ENCODE results near the gene TEKT2.

The TEKT2 gene, protein sequence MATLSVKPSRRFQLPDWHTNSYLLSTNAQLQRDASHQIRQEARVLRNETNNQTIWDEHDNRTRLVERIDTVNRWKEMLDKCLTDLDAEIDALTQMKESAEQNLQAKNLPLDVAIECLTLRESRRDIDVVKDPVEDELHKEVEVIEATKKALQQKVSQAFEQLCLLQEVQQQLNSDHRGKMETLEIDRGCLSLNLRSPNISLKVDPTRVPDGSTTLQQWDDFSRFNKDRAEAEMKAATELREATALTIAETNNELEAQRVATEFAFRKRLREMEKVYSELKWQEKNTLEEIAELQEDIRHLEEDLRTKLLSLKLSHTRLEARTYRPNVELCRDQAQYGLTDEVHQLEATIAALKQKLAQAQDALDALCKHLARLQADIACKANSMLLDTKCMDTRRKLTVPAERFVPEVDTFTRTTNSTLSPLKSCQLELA

DNA sequence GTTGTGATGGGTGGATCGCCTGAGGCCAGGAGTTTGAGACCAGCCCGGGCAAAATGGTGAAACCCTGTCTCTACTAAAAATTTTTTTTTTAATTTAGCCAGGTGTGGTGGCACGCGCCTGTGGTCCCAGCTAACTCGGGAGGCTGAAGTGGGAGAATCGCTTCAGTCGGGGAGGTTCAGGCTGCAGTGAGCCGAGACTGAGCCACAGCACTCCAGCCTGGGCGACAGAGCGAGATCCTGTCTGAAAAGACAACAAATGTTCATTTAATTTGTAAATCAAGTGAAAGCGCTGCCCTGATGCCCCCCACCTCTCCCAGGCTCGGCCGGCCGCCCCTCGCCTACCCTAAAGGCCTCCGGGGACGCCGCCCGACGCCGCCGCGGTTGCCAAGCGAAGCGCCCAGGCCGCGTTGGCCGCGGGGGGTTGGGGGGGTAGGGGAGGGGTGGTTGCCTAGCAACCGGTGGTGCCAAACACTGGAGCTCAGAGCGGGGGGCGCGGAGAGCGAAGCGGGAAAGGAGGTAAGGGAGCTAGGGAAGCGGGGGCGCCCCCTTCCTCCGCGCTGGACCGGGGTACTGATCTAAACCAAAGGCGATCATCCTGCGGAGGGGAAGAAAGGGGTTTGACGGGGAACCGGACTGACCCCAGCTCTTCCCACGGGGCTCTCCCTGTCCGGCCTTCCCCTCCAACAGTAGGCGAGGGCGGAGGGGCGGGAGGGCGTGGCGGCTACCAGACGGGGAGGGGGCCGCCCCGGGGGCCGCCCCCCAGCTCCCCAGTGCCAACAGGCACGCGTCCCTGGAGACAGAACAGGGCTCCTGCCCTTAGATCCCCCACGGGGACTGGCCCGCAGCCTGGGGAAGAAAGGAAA is at the start of gene TEKT2:
TEKT2 (plus strand) TSS at position 460 of the 862 bp plus-strand sequence. CDS start 828 bp downstream, outside the sequence.
- no peak for DNase-seq (ENCODE audit: low read depth in 2 of 2)

DNA sequence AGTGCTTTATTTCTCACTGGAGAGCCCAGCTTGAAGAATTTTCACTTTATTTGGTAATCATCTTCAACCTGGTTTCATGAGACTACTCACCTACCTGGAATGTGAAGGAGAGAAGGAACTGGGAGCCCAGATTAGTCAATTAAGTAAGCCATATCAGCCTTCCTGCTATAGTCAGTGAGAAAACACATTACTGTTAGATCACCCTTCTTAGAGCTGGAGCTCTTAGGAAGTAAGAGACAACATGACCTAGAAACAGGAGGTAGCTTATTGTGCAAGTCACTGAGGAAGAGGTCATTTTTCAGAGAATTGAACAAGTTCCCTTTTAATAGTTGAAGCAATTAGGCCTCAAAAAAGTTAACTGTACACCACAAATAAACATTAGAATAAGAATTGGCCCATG is 49.2 kb upstream of the TEKT2 start:
- DNase-seq (ENCODE audit: low read depth in 2 of 2), result no peak

DNA sequence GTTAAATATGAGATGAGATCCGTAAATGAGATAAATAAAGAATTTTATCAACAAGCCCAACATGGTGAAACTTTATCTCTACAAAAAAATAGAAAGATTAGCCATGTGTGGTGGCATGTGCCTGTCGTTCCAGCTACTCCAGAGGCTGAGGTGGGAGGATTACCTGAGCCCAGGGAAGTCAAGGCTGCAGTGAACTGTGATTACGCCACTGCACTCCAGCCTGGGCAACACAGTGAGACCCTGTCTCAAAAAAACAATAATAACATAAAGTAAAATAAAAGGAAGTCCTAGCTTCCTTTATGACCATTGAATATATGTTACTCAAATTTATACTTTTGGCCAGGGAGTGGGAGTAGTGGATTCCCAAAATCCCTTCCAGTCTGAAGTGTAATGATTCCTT is 48.7 kb upstream of the TEKT2 start:
- DNase-seq (ENCODE audit: low read depth in 2 of 2), result no peak

DNA sequence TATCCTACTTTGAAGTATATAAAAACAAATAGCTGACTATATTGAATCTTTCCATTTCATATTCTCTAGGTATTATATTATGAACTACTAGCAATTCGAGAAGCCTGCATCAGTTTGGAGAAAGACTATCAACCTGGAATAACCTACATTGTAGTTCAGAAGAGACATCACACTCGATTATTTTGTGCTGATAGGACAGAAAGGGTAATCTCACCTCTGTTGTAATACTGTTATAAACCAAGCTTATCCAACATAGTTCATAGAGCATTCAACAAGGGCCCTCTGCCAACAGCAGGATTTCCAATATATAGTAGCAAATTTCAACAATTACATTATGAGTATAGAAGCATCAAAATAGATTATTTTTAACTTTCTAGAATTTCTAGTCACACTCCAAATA is 43.7 kb upstream of the TEKT2 start:
- no peak for DNase-seq (ENCODE audit: low read depth in 2 of 2)

DNA sequence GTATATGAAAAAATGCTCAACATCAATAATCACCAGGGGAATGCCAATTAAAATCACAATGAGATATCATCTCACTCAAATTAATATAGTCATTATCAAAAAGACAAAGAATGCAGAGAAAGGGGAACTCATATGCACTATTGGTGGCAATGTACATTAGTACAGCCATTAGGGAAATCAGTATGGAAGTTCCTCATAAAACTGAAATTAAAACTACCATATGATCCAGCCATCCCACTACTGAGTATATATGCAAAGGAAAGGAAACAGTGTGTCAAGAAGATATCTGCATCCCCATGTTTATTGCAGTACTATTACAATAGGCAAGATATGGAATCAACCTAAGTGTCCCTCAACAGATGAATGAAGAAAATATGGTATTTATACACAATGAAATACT is 32.1 kb upstream of the TEKT2 start:
- no peak for DNase-seq (ENCODE audit: low read depth in 2 of 2)

DNA sequence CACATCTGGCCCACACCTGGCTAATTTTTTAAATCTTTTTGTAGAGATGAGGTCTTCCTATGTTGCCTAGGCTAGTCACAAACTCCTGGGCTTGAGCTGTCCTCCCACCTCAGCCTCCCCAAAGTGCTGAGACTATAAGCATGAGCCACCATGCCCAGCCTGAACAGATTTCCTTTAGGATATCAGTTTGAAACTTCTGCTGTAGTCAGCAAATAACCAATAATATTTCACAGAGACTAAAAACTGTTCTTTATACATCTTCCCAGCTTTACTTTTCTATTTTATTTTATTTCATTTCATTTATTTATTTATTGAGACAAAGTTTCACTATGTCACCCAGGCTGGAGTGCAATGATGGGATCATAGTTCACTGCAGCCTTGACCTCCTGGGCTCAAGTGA is 29.9 kb upstream of the TEKT2 start:
- no peak for DNase-seq (ENCODE audit: low read depth in 2 of 2)

DNA sequence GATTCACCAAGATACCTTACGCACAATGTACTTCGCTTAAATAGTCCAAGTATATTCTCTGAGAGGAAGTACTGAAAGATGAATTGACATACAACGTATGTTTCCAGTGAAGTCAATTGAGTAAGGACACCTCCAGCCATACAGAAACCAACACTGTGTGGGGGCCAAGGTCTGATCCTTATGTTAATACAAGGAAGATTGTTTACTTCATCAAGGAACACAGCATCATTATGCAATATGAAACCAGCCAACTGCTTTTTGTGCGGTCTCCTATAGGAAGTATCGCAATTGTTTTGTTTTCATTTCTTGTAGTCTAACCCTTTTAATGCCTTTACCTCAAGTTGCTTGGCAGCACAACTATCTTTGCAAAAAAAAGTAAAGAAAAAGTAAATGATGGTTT is 28.2 kb upstream of the TEKT2 start:
- no peak for DNase-seq (ENCODE audit: low read depth in 2 of 2)

DNA sequence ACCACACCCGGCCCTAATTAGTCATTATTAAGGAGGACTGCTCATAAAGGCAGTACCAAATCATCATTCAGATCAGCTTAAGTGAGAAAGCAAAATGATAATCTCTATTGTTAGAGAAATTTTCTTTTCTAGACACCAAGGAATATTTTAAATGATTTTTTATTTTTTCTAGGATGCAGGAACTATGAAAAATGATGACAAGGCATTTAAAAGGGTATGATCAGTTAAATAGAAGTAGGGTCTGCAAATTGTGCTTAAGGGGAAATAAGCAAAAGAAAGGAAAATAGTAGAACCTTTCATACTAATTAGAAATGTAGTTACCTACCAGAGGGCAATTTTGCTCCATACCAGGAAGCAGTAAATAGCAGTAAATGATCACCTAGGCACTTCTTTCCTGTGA is 21.6 kb upstream of the TEKT2 start:
- DNase-seq (ENCODE audit: low read depth in 2 of 2), result no peak

DNA sequence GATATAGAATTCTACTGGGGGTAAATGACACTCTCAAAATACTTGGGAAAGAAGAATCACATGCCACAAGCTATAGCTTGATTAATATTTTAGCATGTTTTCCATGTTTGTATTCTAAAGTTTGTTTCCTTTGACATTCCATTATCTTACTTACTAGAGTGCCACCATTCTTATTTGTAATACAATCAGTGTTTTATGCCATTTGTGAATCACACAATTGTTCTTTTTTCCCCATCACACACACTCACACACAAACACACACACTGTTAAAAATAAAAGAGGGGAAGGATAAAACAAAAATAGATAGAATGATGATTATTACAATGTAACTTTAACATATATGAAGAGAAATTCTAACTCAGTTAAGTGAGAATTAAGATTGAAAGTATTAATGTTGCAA is 16.0 kb upstream of the TEKT2 start:
- no peak for DNase-seq (ENCODE audit: low read depth in 2 of 2)

DNA sequence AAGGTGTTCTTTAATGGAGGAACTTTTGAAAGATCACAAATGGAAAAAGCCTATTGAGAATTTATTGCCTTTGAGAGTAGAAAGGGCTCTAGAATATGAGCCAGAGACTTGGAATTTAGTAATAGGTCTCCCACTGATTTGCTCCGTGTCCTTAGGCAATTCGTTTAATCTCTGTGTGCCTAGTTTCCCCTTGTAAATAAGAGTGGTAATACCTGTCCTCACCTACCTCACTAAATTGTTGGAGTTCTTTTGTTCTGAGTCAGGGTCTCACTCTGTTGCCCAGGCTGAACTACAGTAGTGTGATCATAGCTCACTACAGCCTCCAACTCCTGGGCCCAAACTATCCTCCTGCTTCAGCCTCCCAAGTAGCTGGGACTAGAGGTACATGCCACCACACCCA is 15.0 kb upstream of the TEKT2 start:
- no peak for DNase-seq (ENCODE audit: low read depth in 2 of 2)

DNA sequence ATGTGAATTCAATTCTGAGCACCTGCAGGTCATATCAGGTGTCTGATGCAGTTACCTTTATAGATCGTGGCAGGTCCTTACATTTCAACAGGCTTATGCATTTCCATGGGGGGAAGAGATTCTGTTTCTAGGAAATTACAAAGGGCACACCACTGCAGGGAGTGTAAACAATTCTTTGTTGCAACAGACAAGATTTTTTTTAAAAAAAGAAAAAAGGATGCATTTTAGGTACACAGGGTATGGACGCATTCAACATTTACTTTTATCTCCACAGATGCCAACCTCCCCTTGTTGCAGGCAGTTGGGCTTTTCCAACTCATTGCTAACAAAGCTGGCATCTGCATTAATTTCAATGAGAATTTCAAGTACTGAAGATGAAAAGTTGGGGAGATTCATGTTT is 13.5 kb upstream of the TEKT2 start:
- DNase-seq (ENCODE audit: low read depth in 2 of 2), result no peak

DNA sequence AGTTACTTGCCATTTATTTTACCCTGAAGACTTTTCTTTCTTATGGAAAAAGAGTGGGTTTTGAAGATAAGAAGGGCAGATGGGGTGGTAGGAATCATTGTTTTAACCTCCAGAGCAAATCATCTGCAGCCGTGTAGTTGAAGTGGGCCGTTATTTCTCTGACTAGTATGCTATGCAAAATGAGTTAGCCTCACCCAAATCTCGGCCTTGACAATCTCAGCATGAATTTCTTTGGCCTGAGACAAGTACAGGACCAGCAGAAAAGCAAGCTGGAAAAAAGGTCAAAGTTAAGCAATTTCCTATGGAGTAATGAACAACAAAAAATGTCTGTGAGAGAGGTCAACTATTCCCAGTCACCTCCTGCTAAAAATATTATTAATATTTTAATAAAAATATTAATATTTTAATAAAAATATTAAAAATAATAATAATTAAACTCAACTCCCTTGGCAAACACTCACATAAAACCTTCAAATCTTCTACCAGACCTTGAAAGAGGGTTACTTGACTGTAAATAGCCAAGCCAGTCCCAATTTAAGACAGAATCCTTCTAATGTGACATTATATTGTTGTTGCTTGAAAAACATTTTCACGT is 6.8 kb upstream of the TEKT2 start:
- no peak for DNase-seq (ENCODE audit: low read depth in 2 of 2)

DNA sequence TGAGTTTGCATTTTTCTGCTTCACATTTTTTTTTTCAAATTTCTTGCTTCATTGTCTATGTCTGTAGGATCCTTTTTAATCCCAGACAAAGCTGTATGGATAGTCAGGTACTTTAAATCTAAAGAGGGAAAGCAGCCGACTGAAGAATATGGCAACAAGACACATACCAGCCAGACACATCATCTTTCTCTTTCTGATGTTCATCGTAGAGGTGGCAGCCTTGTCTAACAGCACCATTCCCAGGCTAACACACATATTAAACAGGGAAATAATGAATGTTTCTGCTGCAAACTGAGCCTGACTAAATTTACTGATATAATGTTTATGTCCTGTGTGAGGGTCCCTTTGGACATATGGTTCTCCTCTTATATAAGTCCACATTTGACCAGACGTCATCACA is 3.7 kb upstream of the TEKT2 start:
- DNase-seq (ENCODE audit: low read depth in 2 of 2), result no peak

DNA sequence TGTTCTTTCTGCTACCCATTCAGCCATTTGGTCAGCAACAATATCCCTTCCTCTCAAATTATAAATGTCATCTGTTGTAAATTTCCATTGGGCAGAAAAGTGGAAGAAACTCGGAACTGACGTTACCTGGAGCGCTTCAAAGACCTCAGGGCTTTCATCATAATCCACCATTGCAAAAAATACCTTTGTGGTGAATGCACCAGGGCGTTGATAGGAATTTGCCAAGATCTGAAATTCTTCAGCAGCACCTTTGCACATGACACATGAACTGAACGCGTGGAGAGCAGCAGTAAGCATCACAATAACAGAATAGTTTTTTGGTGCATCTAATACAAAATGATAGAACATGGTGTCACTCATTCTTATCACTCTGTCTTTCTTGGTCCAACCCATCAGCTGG is 3.1 kb upstream of the TEKT2 start:
- no peak for DNase-seq (ENCODE audit: low read depth in 2 of 2)

DNA sequence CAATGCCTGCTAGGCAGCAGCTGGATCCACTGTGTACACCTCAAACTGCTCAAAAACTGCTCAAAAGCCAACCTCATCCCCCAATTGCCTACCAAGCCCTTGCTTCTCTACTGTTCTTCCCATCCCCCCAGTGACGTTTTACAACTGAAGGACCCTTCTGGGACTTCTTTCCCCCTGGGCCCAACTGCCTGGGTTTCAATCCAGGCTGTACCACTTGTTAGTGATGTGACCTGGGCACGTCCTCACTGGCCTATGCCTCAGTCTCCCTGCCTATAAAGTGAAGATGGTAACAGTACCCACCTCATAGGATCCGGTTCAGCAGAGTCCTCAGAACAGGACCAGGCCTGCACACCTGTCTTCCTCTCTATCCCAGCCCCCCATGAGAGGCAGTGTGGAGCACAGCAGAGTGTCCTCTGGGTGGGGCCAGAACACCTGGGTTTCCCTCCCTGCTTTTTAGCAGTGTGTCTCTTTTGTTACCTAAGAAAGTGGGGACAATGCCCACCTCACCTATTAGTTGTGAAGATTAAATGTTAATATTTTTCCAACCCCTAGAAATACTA is 1.9 kb upstream of the TEKT2 start:
- DNase-seq (ENCODE audit: low read depth in 2 of 2), result no peak

DNA sequence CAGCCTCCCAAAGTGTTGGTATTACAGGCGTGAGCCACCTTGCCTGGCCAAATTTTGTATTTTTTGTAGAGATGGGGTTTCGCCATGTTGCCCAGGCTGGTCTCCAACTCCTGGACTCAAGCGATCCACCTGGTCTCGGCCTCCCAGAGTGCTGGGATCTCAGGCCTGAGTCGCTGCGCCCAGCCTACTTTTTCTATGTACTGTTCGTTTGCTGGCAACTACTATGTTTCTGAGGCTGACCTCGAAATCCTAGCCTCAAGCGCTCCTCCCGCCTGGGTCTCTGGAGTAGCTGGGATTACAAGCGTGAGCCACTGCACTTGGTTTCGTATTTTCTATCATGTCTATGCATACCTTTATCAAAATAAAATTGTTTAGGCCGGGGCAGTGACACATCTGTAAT is 675 bp upstream of the TEKT2 start:
- no peak for DNase-seq (ENCODE audit: low read depth in 2 of 2)

DNA sequence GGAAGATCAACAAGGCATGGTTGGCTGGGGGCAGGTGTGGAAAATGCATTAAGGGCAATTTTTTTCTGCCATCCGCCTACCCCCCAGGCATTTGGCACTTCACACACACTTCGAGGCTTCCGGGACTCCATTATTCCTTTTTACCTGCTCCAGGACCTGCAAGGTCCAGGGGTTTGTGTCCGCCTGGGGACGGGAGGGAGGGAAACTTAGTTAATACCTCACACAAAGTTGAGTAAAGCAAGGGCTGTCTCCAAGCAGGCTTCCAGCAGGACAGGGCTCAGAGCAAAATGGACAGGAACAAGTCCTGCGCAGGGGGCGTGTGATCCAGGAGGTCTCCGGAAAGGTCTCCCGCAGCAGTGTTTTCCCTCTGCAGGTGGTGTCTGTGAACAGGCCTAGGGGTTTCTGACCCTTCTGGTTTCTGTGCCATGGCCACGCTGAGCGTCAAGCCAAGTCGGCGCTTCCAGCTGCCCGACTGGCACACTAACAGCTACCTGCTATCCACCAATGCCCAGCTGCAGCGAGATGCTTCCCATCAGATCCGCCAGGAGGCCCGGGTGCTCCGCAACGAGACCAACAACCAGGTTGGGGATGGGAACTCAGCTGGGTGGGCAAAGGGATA is 712 bp downstream of the TEKT2 start:
- no peak for DNase-seq (ENCODE audit: low read depth in 2 of 2)

DNA sequence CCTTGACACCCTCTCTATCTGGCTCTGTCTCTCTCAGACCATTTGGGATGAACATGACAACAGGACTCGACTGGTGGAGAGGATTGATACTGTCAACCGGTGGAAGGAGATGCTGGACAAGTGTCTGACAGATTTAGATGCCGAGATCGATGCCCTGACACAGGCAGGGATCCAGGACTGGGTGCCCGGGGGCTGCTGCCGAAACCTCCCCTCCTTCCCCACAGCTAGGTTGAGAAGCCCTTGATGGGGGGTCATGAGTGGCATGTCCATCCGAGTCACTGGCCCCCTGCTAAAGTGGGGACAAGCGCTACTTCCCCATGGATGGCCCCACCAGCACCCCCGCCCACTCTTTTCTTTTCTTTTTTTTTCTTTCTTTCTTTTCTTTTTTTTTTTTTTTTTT is 1.2 kb downstream of the TEKT2 start:
- no peak for DNase-seq (ENCODE audit: low read depth in 2 of 2)

DNA sequence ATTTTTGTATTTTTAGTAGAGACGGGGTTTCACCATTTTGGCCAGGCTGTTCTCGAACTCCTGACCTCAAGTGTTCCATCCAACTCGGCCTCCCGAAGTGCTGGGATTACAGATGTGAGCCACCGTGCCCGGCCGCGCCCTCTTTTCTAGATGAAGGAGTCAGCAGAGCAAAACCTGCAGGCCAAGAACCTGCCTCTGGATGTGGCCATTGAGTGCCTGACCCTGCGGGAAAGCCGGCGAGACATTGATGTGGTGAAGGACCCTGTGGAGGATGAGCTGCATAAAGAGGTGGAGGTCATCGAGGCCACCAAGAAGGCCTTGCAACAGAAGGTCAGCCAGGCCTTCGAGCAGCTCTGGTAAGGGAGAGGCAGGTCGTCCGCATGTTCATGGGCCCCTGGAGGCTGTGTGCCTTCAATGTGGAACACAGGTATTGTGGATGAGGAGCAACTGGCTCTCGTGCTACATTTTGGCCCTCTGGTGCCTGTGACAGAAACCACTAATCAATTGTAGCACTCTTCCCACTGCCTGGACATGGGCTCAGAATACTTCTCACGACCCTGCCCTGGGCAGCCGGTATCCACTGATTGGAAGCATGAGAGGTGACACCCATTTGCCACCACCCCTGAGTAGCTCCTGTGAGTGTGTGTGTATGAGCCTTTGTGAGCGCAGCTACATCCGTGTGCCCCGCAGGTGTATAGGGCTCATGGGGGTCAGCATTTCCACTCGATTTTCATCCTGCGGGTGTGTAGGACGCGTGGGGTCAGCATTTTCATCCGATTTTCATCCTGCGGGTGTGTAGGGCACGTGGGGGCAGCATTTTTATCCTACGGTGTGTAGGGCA is 2.0 kb downstream of the TEKT2 start:
- no peak for DNase-seq (ENCODE audit: low read depth in 2 of 2)

DNA sequence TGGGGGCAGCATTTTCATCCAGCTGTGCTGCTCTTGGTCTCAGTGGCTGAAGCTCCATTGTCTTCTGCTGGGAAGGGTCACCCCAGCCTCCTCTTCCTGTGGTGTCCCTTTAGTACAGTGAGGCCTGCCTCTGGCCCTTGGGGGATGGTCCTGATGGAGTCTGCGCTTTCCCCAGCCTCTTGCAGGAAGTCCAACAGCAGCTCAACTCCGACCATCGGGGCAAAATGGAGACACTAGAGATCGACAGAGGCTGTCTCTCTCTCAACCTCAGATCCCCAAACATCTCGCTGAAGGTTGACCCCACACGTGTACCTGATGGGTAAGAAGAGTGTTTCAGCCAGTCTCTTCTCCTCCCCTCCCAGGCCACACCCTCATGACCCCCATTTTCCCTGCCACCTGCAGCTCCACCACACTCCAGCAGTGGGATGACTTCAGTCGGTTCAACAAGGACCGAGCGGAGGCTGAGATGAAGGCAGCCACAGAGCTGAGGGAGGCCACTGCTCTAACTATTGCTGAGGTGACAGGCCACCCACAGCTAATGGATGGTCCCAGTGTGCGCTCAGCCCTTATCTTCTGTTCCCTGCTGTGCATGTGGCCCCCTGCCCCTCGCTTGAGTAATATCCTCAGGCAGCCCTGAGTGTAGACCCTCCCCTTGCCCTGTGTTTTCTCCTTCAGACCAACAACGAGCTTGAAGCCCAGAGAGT is 2.8 kb downstream of the TEKT2 start:
- no peak for DNase-seq (ENCODE audit: low read depth in 2 of 2)

Data from stimulated activated CD8-positive, alpha-beta memory T cell treated with anti-CD3 and anti-CD28 coated beads, Interleukin-15, amount 100 ng/mL, for 4 hours (primary cell).